GM18502 (cell line): ENCODE measurements around the gene IL1RN.
"Not testable (repeated sequence)": the region's sequence is repeated elsewhere in the genome, so short reads cannot be mapped to it uniquely, and the experiment has no call there.

Source experiments
- ATAC-seq: cut with Tn5 transposase; IDR thresholded peaks from one replicate; pipeline ENCODE4 v1.9.1; 2021; ENCODE audit warnings: mild to moderate bottlenecking; ENCODE audit not compliant: unreplicated experiment, poor library complexity

IL1RN gene

DNA sequence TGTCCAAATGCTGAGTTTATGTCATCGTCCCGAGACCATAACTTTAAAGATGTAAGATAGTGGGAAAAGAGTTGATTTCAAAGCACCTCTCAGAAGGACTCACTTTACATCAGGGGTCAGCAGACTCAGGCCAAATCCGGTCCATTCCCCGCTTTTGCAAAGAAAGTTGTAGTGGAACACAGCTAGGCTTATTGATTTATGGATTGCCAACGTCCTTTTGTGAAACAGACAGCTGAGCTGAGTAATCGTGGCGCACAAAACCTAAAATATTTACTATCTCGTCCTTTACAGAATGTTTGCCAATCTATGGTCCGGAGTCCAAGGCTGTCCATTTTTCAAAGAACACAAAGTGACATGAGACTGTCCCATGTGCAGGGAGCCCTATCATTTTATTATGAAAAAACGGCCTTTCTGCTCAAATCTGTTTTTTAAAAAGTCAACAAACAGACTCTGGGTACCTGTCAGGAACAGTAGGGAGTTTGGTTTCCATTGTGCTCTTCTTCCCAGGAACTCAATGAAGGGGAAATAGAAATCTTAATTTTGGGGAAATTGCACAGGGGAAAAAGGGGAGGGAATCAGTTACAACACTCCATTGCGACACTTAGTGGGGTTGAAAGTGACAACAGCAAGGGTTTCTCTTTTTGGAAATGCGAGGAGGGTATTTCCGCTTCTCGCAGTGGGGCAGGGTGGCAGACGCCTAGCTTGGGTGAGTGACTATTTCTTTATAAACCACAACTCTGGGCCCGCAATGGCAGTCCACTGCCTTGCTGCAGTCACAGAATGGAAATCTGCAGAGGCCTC lies at the start of gene IL1RN:
TSS of gene IL1RN (plus strand) at position 754 of the 801 bp plus-strand sequence. CDS start at position 781, 27 bp downstream.
- ATAC-seq = no peak

DNA sequence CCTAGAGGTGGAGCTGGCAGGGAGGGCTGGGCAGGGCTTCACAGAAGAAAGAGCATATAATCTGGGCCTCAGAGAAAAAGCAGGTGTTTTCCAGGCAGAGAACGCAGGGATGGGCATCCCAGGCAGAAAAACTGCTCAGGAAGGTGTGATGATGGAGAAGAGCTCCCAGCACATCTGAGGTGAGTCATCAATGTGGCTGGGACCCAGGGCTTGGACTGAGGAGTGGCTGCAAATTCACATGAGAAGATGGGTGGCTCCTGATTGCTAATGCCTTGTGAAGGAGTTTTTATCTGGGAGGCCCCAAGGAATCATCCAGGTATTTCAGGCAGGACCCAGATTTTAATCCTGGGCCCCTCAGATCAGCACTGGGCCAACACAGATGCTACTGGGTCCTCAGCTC lies 49.5 kb upstream of the IL1RN start:
- no peak for ATAC-seq

GRCh38 chr2:113078350-113078839 lies 49.0 kb upstream of the IL1RN start:
- no peak for ATAC-seq

GRCh38 chr2:113079131-113079530 lies 48.3 kb upstream of the IL1RN start:
- ATAC-seq = no peak

DNA sequence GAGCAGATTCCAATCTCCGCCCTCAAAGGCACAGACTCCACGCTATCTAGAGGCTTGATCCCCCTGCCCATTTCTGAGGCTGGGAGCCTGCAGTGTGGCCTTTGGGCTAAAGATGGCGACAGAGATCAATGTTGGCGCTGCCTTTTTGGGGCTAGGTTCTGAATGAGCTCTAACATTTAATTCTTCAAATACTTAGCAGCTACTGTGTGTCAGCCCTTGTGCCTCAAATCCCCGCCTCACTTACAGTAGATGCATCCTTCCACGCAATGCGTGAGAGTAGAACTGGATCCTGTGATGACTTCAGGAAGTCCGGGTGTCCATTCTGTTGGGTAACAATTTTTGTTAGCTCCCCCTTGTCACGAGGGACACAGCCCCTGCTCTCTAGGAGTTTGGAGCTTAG lies 47.3 kb upstream of the IL1RN start:
- ATAC-seq = no peak

DNA sequence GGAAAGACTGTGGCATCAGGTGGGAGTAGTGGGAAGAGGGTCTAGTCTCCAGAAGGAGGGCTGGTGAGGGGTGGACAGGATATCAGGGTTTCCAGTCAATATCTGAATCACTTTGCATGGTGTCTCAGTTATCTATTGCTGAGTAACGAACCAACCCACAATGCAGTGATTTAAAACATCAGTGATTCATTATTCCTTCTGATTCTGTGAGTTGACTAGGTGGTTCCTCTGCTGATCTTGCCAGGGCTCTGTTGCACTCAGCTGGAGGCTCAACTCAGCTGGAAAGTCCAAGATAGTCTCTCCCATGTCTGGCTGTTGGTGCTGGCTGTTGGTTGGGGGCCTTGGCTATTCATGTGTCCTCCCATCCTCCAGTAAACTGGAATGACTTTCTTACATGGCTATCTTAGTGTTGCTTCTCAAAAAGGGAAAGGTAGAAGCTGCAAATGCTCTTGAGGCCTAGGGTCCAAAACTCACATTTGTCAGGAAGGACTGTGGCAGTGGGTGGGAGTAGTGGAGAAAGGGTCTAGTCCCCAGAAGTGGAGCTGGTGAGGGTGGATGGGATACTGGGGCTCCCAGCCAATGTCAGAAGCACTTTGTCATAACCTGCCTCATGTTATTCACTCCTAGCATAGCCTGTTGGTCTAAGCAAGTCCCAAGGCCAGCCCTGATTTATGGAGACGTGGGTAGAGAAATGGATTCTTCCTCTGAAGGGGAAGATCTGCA lies 45.7 kb upstream of the IL1RN start:
- ATAC-seq = no peak

GRCh38 chr2:113083296-113083695 lies 44.1 kb upstream of the IL1RN start:
- no peak for ATAC-seq

DNA sequence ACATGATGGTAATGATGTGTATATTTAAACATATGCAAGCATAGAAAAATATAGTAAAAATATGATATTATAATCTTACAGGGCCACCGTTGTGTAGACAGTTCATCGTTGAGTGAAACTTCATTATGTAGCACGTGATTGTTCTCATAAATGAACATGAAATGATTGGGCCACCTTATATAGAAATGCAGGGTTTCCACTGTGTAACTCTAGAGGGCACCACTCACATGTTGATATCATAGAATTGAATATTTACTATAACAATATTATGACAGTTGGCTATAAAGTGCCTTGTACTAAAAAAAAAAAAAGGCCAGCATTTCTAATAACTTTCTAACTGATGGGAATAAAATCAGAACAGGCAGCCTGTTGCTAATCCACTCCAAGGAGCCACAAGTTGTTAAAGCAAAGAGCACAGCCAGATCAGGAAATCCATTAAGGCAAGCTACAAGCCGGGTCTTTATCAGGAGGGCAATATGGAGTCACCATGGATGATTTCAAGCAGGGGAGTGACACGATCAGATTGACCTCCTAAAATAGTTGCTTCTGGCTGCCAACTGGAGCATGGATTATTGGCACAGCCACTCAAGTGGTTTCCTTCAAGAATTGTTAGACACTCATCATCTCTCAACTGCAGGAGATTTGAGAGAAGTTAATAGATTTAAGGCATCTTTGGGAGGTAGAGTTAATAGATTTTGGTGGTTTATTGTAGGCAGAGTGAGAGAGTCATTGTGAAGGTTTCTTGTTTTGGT lies 43.0 kb upstream of the IL1RN start:
- ATAC-seq = no peak

GRCh38 chr2:113085542-113085941 lies 41.9 kb upstream of the IL1RN start:
- ATAC-seq = no peak

GRCh38 chr2:113088213-113088992 lies 39.0 kb upstream of the IL1RN start:
- no peak for ATAC-seq

DNA sequence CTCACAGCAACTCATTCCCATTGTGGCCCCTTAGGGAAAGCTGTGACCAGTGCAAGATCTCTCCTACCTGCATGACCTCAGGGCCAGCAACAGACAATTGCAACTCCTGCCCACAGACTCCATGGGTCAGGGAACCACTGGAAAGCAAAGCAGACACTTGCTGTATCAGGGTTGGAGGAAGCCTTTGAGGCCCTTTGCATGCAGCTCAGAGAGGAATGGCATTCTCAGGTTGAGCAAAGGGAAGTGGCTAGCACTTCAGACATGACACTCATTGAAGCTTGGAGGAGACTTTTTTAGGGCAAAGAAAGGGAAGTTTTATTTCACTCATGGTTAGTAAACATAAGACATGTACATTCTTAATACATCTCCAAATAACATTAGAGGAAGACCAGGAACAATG lies 37.5 kb upstream of the IL1RN start:
- no peak for ATAC-seq

DNA sequence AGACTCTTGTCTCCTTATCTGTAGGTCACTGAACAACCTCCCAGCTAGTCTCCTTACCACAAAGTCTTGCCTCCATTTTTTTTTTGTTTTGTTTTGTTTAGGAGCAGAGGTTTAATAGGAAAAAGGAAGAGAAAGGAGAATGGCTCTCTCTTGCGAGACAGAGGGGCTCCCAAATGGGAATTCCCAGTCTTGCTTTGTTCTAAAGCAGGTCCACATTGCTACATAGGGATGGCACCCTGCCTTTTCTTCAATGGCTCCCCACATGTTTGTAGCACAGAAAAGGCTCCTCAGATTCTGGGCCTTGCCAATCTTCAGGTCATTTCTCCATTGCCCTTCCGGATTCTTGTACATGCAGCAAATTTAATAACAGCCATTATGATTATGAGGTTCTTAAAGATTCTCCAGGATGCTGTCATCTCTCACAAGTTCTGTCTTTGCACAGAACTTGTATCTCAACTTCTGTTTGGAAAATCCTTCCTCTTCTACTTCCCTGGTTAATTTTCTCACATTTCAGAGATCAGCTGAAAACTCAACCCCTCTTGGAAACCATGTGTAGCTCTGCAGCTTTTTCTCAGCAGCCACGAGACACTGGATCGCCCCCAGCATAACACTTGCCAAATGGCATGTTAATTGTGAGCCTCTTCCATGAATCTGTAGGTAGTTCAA lies 36.0 kb upstream of the IL1RN start:
- no peak for ATAC-seq

DNA sequence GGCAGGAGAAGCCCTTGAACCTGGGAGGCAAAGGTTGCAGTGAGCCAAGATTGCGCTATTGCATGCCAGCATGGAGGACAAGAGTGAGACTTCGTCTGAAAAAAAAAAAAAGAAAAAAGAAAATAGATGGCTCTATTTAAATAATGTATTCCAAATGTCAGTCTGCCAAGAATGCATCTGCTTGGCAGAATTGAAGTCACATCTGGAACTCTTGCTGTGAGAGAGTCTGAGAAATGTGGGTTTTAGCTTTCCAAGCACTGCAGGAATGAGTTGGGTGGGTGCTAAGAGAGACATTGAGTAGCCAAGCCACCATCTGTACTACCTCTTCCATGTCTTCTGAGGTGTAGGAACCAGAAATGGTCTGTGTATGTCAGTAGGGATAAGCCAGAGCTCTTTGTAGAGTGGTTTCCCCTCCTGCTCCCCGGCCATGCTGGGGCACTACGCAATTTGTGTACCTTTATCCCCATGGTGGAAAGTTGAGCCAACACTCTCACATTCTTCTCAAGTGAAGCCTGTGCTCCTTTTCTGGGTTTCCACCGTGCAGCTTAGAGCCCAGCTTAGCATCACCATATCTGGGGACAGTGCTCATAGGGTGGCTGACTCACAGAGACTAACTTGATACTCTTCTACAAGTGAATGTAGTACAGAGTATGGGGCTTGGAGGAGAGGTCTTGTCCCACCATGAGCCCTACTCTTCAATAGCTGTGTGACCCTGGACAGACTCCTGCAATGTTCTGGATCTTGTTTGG lies 34.4 kb upstream of the IL1RN start:
- no peak for ATAC-seq

DNA sequence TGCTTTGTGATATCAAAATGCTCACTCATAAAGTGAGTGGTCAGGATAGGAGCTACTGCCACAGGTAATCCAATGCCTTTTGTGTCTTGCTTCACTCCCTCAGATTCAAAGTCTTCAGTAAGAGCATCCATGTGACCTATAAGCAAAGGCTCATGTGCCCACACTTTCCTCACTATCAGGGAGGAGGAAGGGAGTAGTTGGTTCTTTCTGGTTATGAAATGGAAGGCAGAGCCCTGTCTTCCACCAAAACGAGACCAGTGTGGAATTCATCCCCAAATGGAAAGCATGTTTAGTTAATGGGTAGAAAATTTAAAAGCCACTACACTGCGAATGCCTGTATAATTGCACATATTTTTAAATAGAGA lies 33.8 kb upstream of the IL1RN start:
- ATAC-seq = no peak

DNA sequence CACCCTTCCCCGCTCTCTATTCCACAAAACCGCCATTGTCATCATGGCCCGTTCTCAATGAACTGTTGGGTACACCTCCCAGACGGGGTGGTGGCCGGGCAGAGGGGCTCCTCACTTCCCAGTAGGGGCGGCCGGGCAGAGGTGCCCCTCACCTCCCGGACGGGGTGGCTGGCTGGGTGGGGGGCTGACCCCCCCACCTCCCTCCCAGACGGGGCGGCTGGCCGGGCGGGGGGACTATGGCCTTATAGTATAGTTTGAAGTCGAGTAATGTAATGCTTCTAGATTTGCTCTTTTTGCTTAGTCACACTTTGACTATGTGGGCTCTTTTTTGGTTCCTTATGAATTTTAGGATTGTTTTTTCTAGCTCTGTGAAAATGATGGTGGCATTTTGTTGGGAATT lies 31.1 kb upstream of the IL1RN start:
- ATAC-seq = not testable (repeated sequence)

DNA sequence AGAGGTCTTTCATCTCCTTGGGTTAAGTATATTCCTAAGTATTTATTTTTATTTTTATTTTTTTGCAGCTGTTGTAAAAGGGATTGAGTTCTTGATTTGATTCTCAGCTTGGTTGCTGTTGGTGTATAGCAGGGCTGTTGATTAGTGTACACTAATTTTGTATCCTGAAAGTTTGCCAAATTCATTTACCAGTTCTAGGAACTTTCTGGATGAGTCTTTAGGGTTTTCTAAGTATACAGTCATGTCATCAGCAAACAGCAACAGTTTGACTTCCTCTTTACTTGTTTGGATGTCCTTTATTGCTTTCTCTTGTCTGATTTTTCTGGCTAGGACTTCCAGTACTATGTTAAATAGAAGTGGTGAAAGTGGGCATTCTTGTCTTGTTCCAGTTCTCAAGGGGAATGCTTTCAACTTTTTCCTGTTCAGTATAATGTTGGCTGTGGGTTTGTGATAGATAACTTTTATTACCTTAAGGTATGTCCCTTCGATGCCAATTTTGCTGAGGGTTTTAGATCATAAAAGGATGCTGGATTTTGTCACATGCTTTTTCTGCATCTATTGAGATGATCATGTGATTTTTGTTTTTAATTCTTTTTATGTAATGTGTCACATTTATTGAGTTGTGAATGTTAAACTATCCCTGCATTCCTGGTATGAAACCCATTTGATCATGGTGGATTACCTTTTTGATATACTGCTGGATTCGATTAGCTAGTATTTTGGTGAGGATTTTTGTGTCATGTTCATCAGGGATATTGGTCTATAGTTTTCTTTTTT lies 30.4 kb upstream of the IL1RN start:
- not testable (repeated sequence) for ATAC-seq

- no peak for ATAC-seq
Observed at GRCh38 chr2:113098041-113098440, 29.4 kb upstream of the IL1RN start.

DNA sequence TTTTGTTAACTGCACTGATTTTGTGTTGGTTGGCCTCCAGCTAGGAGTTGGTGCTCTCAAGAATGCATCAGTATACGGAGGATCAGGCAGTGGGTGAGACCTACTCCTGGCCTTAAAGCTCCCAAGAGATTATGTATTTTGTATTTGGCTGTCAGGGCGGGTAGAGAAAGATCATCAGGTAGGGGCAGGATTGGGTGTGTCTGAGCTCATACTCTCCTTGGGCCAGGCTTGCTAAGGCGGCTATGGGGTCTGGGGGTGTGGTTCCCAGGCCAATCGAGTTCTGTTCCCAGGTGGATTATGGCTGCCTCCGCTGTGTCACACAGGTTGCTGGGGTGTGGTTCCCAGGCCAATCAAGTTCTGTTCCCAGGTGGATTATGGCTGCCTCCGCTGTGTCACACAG lies 28.9 kb upstream of the IL1RN start:
- no peak for ATAC-seq
